Measurements from ENCODE around the gene MSL3B.

Gene MSL3B

GRCh38 chr2:233836359-233836758 is 31.8 kb downstream of the MSL3B start:
- CTCF ChIA-PET: no interaction called here
- DNase-seq (no peak), ATAC-seq (no peak)
- peaks cover 63% of the 10 kb centered on the region for H3K36me3 Mint-ChIP-seq
- no peaks in the 10 kb centered on the region for H3K27me3 Mint-ChIP-seq
- peaks cover 35% of the 10 kb centered on the region for H3K4me1 Mint-ChIP-seq
- H3K27ac Mint-ChIP-seq: no peak overlapping the region
- H3K4me3 Mint-ChIP-seq: no peak overlapping the region
- no peaks in the 10 kb centered on the region for H3K9me3 Mint-ChIP-seq (ENCODE audit: low read depth)

GRCh38 chr2:233835230-233836186 is 32.7 kb downstream of the MSL3B start:
- ATAC-seq: no peak
- DNase-seq: no peak
- Mint-ChIP-seq H3K9me3 (ENCODE audit: low read depth) (no peaks in the 10 kb centered on the region), H3K4me3 (no peak overlapping the region), H3K27ac (no peak overlapping the region), H3K27me3 (no peaks in the 10 kb centered on the region), H3K4me1 (peaks cover 28% of the 10 kb centered on the region), H3K36me3 (peaks cover 55% of the 10 kb centered on the region)
- CTCF ChIA-PET: no interaction called here

GRCh38 chr2:233833345-233833744 is 34.8 kb downstream of the MSL3B start:
- H3K36me3 Mint-ChIP-seq: peaks cover 33% of the 10 kb centered on the region
- H3K27ac Mint-ChIP-seq: no peak overlapping the region
- CTCF ChIA-PET: no interaction called here
- peaks cover 8% of the 10 kb centered on the region for H3K4me1 Mint-ChIP-seq
- no peak overlapping the region for H3K4me3 Mint-ChIP-seq
- ATAC-seq (no peak), DNase-seq (no peak)
- no peaks in the 10 kb centered on the region for H3K27me3 Mint-ChIP-seq
- no peaks in the 10 kb centered on the region for H3K9me3 Mint-ChIP-seq (ENCODE audit: low read depth)

GRCh38 chr2:233832869-233833311 is 35.3 kb downstream of the MSL3B start:
- CTCF ChIA-PET: no interaction called here
- Mint-ChIP-seq H3K4me3 (no peak overlapping the region), H3K4me1 (peaks cover 3% of the 10 kb centered on the region), H3K27me3 (no peaks in the 10 kb centered on the region), H3K36me3 (peaks cover 29% of the 10 kb centered on the region), H3K9me3 (ENCODE audit: low read depth) (no peaks in the 10 kb centered on the region), H3K27ac (no peak overlapping the region)
- ATAC-seq (no peak), DNase-seq (no peak)

GRCh38 chr2:233832414-233832813 is 35.8 kb downstream of the MSL3B start:
- no peaks in the 10 kb centered on the region for H3K9me3 Mint-ChIP-seq (ENCODE audit: low read depth)
- H3K4me3 Mint-ChIP-seq: no peak overlapping the region
- H3K36me3 Mint-ChIP-seq: peaks cover 25% of the 10 kb centered on the region
- no peaks in the 10 kb centered on the region for H3K27me3 Mint-ChIP-seq
- H3K4me1 Mint-ChIP-seq: peaks cover 1% of the 10 kb centered on the region
- no peak for DNase-seq
- CTCF ChIA-PET: no interaction called here
- no peak overlapping the region for H3K27ac Mint-ChIP-seq
- ATAC-seq: no peak

GRCh38 chr2:233831861-233832260 is 36.3 kb downstream of the MSL3B start:
- DNase-seq (no peak), ATAC-seq (no peak)
- Mint-ChIP-seq H3K9me3 (ENCODE audit: low read depth) (no peaks in the 10 kb centered on the region), H3K36me3 (peaks cover 20% of the 10 kb centered on the region), H3K27ac (no peak overlapping the region), H3K27me3 (no peaks in the 10 kb centered on the region), H3K4me1 (peaks cover 1% of the 10 kb centered on the region), H3K4me3 (no peak overlapping the region)
- CTCF ChIA-PET: no interaction called here

- Mint-ChIP-seq H3K9me3 (ENCODE audit: low read depth) (no peaks in the 10 kb centered on the region), H3K4me3 (no peak overlapping the region), H3K27ac (no peak overlapping the region), H3K4me1 (peaks cover 1% of the 10 kb centered on the region), H3K36me3 (peaks cover 14% of the 10 kb centered on the region), H3K27me3 (peaks cover 3% of the 10 kb centered on the region)
- CTCF ChIA-PET: no interaction called here
- DNase-seq (no peak), ATAC-seq (no peak)
Observed at GRCh38 chr2:233831011-233831721, 37.0 kb downstream of the MSL3B start.

GRCh38 chr2:233830111-233830802 is 37.9 kb downstream of the MSL3B start:
- CTCF ChIA-PET: no interaction called here
- Mint-ChIP-seq H3K36me3 (peaks cover 10% of the 10 kb centered on the region), H3K27me3 (peaks cover 6% of the 10 kb centered on the region), H3K4me3 (no peak overlapping the region), H3K9me3 (ENCODE audit: low read depth) (no peaks in the 10 kb centered on the region), H3K4me1 (peaks cover 1% of the 10 kb centered on the region), H3K27ac (no peak overlapping the region)
- ATAC-seq (no peak), DNase-seq (no peak)

- Mint-ChIP-seq H3K9me3 (ENCODE audit: low read depth) (no peaks in the 10 kb centered on the region), H3K4me1 (no peaks in the 10 kb centered on the region), H3K36me3 (peaks cover 4% of the 10 kb centered on the region), H3K4me3 (no peak overlapping the region), H3K27ac (no peak overlapping the region), H3K27me3 (peaks cover 8% of the 10 kb centered on the region)
- no peak for DNase-seq
- ATAC-seq: no peak
- CTCF ChIA-PET: no interaction called here
Observed at GRCh38 chr2:233829193-233830110, 38.7 kb downstream of the MSL3B start.

GRCh38 chr2:233828546-233829192 is 39.5 kb downstream of the MSL3B start:
- peaks cover 10% of the 10 kb centered on the region for H3K27me3 Mint-ChIP-seq

GRCh38 chr2:233824373-233824772 is 43.8 kb downstream of the MSL3B start:
- peaks cover 10% of the 10 kb centered on the region for H3K27me3 Mint-ChIP-seq

More at GRCh38 chr2:233828546-233829192, 39.5 kb downstream of the MSL3B start:
- Mint-ChIP-seq H3K27ac (no peak overlapping the region), H3K36me3 (peaks cover 2% of the 10 kb centered on the region), H3K4me3 (no peak overlapping the region), H3K4me1 (no peaks in the 10 kb centered on the region), H3K9me3 (ENCODE audit: low read depth) (no peaks in the 10 kb centered on the region)
- DNase-seq: no peak
- CTCF ChIA-PET: no interaction called here
- ATAC-seq: no peak

GRCh38 chr2:233823731-233824121 is 44.5 kb downstream of the MSL3B start:
- no peaks in the 10 kb centered on the region for H3K4me1 Mint-ChIP-seq
- H3K4me3 Mint-ChIP-seq: no peak overlapping the region
- DNase-seq: no peak
- H3K9me3 Mint-ChIP-seq (ENCODE audit: low read depth): no peaks in the 10 kb centered on the region
- CTCF ChIA-PET: no interaction called here
- ATAC-seq: no peak
- no peaks in the 10 kb centered on the region for H3K36me3 Mint-ChIP-seq
- H3K27me3 Mint-ChIP-seq: peaks cover 10% of the 10 kb centered on the region
- H3K27ac Mint-ChIP-seq: no peak overlapping the region

More at GRCh38 chr2:233824373-233824772, 43.8 kb downstream of the MSL3B start:
- no peaks in the 10 kb centered on the region for H3K9me3 Mint-ChIP-seq (ENCODE audit: low read depth)
- H3K27ac Mint-ChIP-seq: no peak overlapping the region
- DNase-seq (no peak), ATAC-seq (no peak)
- CTCF ChIA-PET: no interaction called here
- H3K36me3 Mint-ChIP-seq: no peaks in the 10 kb centered on the region
- no peak overlapping the region for H3K4me3 Mint-ChIP-seq
- no peaks in the 10 kb centered on the region for H3K4me1 Mint-ChIP-seq

Data from activated CD8-positive, alpha-beta memory T cell treated with anti-CD3 and anti-CD28 coated beads, Interleukin-2, amount 10 ng/mL, durations not matched to agents 7 days and 5 days (primary cell).